Stomach (tissue), 4 donors: ENCODE results near the gene ZFYVE9.

ENCODE experiments used
- CTCF ChIP-seq, 7 experiments: fragments of 450-650 bp in 4 of 7; fragments of 200-600 bp in 3 of 7; sonication (generic) in 3 of 7; IDR thresholded peaks; one replicate each; pipeline ENCODE4 v1.5.1; 2016 to 2019; ENCODE audit warnings: antibody characterized with exemption in 7 of 7, control low read depth in 2 of 7, mild to moderate bottlenecking in 1 of 7
- POLR2A ChIP-seq, 4 donors: fragments of 450-650 bp; IDR thresholded peaks; one replicate each; pipeline ENCODE4 v1.6.1; 2016; ENCODE audit warnings: antibody characterized with exemption in 4 of 4, control low read depth in 2 of 4, mild to moderate bottlenecking in 1 of 4, moderate library complexity in 1 of 4

- TF ChIP-seq CTCF (IDR thresholded peaks at IDR 0.05) (no peak), POLR2A (IDR thresholded peaks at IDR 0.05) (no peak)
These were observed 97.2 kb downstream of the ZFYVE9 start for GRCh38 chr1:52238887-52239707.
